GM23338 (cell line): ENCODE results near the gene CASK. TPM values are rescaled to one million over a fixed set of nuclear protein-coding genes. Genes with fewer than 3 reads are reported as not detected.
A peak's percentile ranks its signal among the peaks of the same experiment; 100 is the strongest.

ENCODE experiments used
- ATAC-seq: fragments of 200-7000 bp; cut with Tn5 transposase; 3 replicates; pipeline ENCODE4 v1.9.1; 2020
- DNase-seq: peaks from one replicate; pipeline ENCODE4 v3.0.0-alpha.2; 2015; ENCODE audit warnings: low spot score
- H2AFZ ChIP-seq: fragments of 200-600 bp; sonication (generic); 2 replicates; pipeline ENCODE4 v1.8.0; 2016; ENCODE audit warnings: antibody characterized with exemption, mild to moderate bottlenecking, moderate library complexity
- H3F3A ChIP-seq: fragments of 200-600 bp; sonication (generic); replicated peaks from 2 replicates; pipeline ENCODE4 v1.8.0; 2017; ENCODE audit warnings: antibody characterized with exemption, mixed run types, low read depth
- H3K27ac ChIP-seq: fragments of 200-600 bp; sonication (generic); 2 replicates; pipeline ENCODE4 v1.6.1; 2016; ENCODE audit warnings: low read depth
- H3K27me3 ChIP-seq: fragments of 200-600 bp; sonication (generic); 2 replicates; pipeline ENCODE4 v1.8.0; 2016; ENCODE audit warnings: mild to moderate bottlenecking, mixed run types, moderate library complexity; ENCODE audit not compliant: insufficient read depth
- H3K36me3 ChIP-seq: fragments of 200-600 bp; sonication (generic); 2 replicates; pipeline ENCODE4 v1.8.0; 2016; ENCODE audit warnings: mild to moderate bottlenecking; ENCODE audit not compliant: insufficient read depth
- H3K4me1 ChIP-seq: fragments of 200-600 bp; sonication (generic); 2 replicates; pipeline ENCODE4 v1.8.0; 2016; ENCODE audit warnings: mild to moderate bottlenecking, moderate library complexity; ENCODE audit not compliant: insufficient read depth
- H3K4me2 ChIP-seq: fragments of 200-600 bp; sonication (generic); 2 replicates; pipeline ENCODE4 v1.7.1; 2017; ENCODE audit warnings: mixed run types
- H3K4me3 ChIP-seq: fragments of 200-600 bp; sonication (generic); 2 replicates; pipeline ENCODE4 v1.6.1; 2016; ENCODE audit warnings: mixed run types
- H3K79me2 ChIP-seq: fragments of 200-600 bp; sonication (generic); replicated peaks from 2 replicates; pipeline ENCODE4 v1.8.0; 2017; ENCODE audit warnings: mild to moderate bottlenecking; ENCODE audit not compliant: insufficient read depth
- H3K9me2 ChIP-seq: fragments of 200-600 bp; sonication (generic); 2 replicates; pipeline ENCODE4 v1.8.0; 2017; ENCODE audit not compliant: insufficient read depth
- H4K20me1 ChIP-seq: fragments of 200-600 bp; sonication (generic); replicated peaks from 2 replicates; pipeline ENCODE4 v1.8.0; 2017; ENCODE audit warnings: mild to moderate bottlenecking; ENCODE audit not compliant: insufficient read depth
- H3K27ac Mint-ChIP-seq: 2 replicates; pipeline ENCODE4 v1.8.0; 2020; ENCODE audit warnings: inconsistent platforms, mild to moderate bottlenecking, moderate library complexity, mixed read lengths
- H3K27me3 Mint-ChIP-seq: 3 replicates; pipeline ENCODE4 v1.8.0; 2022; ENCODE audit warnings: low read depth, mild to moderate bottlenecking, moderate library complexity, mixed read lengths, inconsistent platforms; ENCODE audit not compliant: insufficient read depth, poor library complexity
- H3K36me3 Mint-ChIP-seq: 3 replicates; pipeline ENCODE4 v1.8.0; 2021; ENCODE audit warnings: low read depth, mild to moderate bottlenecking, inconsistent platforms, moderate library complexity, mixed read lengths
- H3K4me1 Mint-ChIP-seq: 3 replicates; pipeline ENCODE4 v1.8.0; 2020; ENCODE audit warnings: mild to moderate bottlenecking, inconsistent platforms, mixed read lengths
- H3K4me3 Mint-ChIP-seq: 3 replicates; pipeline ENCODE4 v1.8.0; 2021; ENCODE audit warnings: moderate library complexity, mild to moderate bottlenecking, inconsistent platforms, mixed read lengths
- H3K9me3 Mint-ChIP-seq: 3 replicates; pipeline ENCODE4 v1.8.0; 2020; ENCODE audit warnings: moderate library complexity, mild to moderate bottlenecking, inconsistent platforms, mixed read lengths
- CREB1 ChIP-seq: fragments of 250-450 bp; sonication (Bioruptor Pico); IDR thresholded peaks from 2 replicates; pipeline ENCODE4 v1.5.0; 2020; ENCODE audit warnings: low read depth, mild to moderate bottlenecking, moderate library complexity
- EZH2 ChIP-seq: fragments of 200-600 bp; sonication (generic); IDR thresholded peaks from one replicate; pipeline ENCODE4 v1.8.0; 2017; ENCODE audit warnings: antibody characterized with exemption, mild to moderate bottlenecking, low read depth; ENCODE audit not compliant: unreplicated experiment
- JUNB ChIP-seq: IDR thresholded peaks from one replicate; pipeline ENCODE4 v1.6.1; 2016; ENCODE audit warnings: antibody characterized with exemption; ENCODE audit not compliant: unreplicated experiment
- POLR2AphosphoS5 ChIP-seq: IDR thresholded peaks from 2 replicates; pipeline ENCODE4 v1.6.1; 2016; ENCODE audit warnings: antibody characterized with exemption, low read depth
- REST ChIP-seq: IDR thresholded peaks from one replicate; pipeline ENCODE4 v1.6.1; 2018; ENCODE audit warnings: antibody characterized with exemption; ENCODE audit not compliant: unreplicated experiment
- STAT1 ChIP-seq: IDR thresholded peaks from one replicate; pipeline ENCODE4 v1.6.1; 2016; ENCODE audit warnings: antibody characterized with exemption; ENCODE audit not compliant: unreplicated experiment
- ZNF114 ChIP-seq: fragments of 250-450 bp; sonication (Bioruptor Pico); IDR thresholded peaks from 2 replicates; pipeline ENCODE4 v1.5.0; 2020; ENCODE audit warnings: mild to moderate bottlenecking, moderate library complexity
- ZNF331 ChIP-seq: fragments of 250-450 bp; sonication (Bioruptor Pico); IDR thresholded peaks from 2 replicates; pipeline ENCODE4 v1.5.0; 2020; ENCODE audit warnings: low read depth, mild to moderate bottlenecking, moderate library complexity
- ZNF462 ChIP-seq: fragments of 250-450 bp; sonication (Bioruptor Pico); IDR thresholded peaks from 2 replicates; pipeline ENCODE4 v1.5.0; 2020; ENCODE audit warnings: mild to moderate bottlenecking, moderate library complexity
- polyA plus RNA-seq: library from polyadenylated mRNA; unstranded; fragments of >200 nt; fragmentation: Nextera tagmentation; extraction: Ambion mirVana; gene quantifications from 2 replicates; pipeline ENCODE4 v1.2.1, GENCODE V29; 2016
- total RNA-seq: library from RNA; depleted of rRNA; stranded (reverse); fragments of >200 nt; shearing (Covaris generic); gene quantifications from 2 replicates; pipeline ENCODE4 v1.2.3, GENCODE V29; 2014

CASK gene
- total and polyA plus RNA-seq, 2 experiments from 2014 or later, result 15.3 to 44.4 TPM

- TF ChIP-seq REST (no peak), STAT1 (no peak)
Observed at GRCh38 chrX:41480508-41481260, 442.7 kb downstream of the CASK start (continued).

GRCh38 chrX:41478381-41478911 lies 444.9 kb downstream of the CASK start:
- ATAC-seq (no peak), DNase-seq (peak; percentile 8)
- Histone ChIP-seq H3K79me2 (no peaks in the 10 kb centered on the region), H4K20me1 (no peaks in the 10 kb centered on the region), H3K4me2 (no peak overlapping the region), H2AFZ (no peak overlapping the region), H3K27ac (peak overlapping the region; percentile 63; the same call in 1 of the 2 replicates), H3K27me3 (no peaks in the 10 kb centered on the region), H3K4me3 (no peak overlapping the region), H3K36me3 (no peaks in the 10 kb centered on the region), H3K9me2 (no peaks in the 10 kb centered on the region), H3F3A (peaks cover 9% of the 10 kb centered on the region; the same call in 1 of the 2 replicates), H3K4me1 (0 out of 2 replicates have a peak, but pooled peaks cover 5% of the 10 kb centered on the region)
- Mint-ChIP-seq H3K27me3 (peaks cover 9% of the 10 kb centered on the region), H3K27ac (no peak overlapping the region), H3K36me3 (peaks cover 3% of the 10 kb centered on the region; the same call in 1 of the 3 replicates), H3K4me3 (no peak overlapping the region), H3K4me1 (peaks cover 16% of the 10 kb centered on the region), H3K9me3 (no peaks in the 10 kb centered on the region; the same call in 2 of the 3 replicates)
- TF ChIP-seq POLR2AphosphoS5 (no peak), CREB1 (CRISPR knock-in tag) (no peak), ZNF331 (CRISPR knock-in tag) (no peak), EZH2 (no peak), REST (no peak), ZNF462 (CRISPR knock-in tag) (no peak), STAT1 (no peak), ZNF114 (CRISPR knock-in tag) (no peak), JUNB (no peak)
